Thymus (tissue), 14 donors: ENCODE data around the gene TAS2R5. TPM values are rescaled to one million over a fixed set of nuclear protein-coding genes. Genes with fewer than 3 reads are reported as not detected.
"Not testable (repeated sequence)": the region's sequence is repeated elsewhere in the genome, so short reads cannot be mapped to it uniquely, and the experiment has no call there.

Experiments
- DNase-seq, 9 donors: peaks; one replicate each; pipeline ENCODE4 v3.0.0-alpha.2; 2013; ENCODE audit warnings: low spot score in 9 of 9, low read depth in 6 of 9, missing footprints in 1 of 9
- H3K27ac ChIP-seq, 2 donors: one replicate each; pipeline ENCODE4 v1.5.1; 2013; ENCODE audit warnings: control low read depth in 1 of 2, low read depth in 1 of 2, low read length in 1 of 2, mild to moderate bottlenecking in 1 of 2, moderate library complexity in 1 of 2
- H3K27me3 ChIP-seq, 2 donors: one replicate each; pipeline ENCODE4 v1.5.1; 2013; ENCODE audit warnings: low read length in 1 of 2; ENCODE audit not compliant: control insufficient read depth in 2 of 2, insufficient read depth in 1 of 2
- H3K36me3 ChIP-seq, 2 donors: one replicate each; pipeline ENCODE4 v1.5.1; 2013; ENCODE audit warnings: low read length in 1 of 2, mild to moderate bottlenecking in 1 of 2, moderate library complexity in 1 of 2; ENCODE audit not compliant: control insufficient read depth in 2 of 2, insufficient read depth in 2 of 2
- H3K4me1 ChIP-seq, 2 donors: one replicate each; pipeline ENCODE4 v1.5.1; 2013; ENCODE audit warnings: low read length in 2 of 2; ENCODE audit not compliant: control insufficient read depth in 2 of 2, insufficient read depth in 2 of 2
- H3K4me3 ChIP-seq, 2 donors: one replicate each; pipeline ENCODE4 v1.5.1; 2013; ENCODE audit warnings: low read length in 2 of 2, control low read depth in 1 of 2, mild to moderate bottlenecking in 1 of 2
- H3K9me3 ChIP-seq, 2 donors: one replicate each; pipeline ENCODE4 v1.5.1; 2013; ENCODE audit warnings: low read length in 1 of 2, mild to moderate bottlenecking in 1 of 2; ENCODE audit not compliant: control insufficient read depth in 2 of 2, insufficient read depth in 1 of 2
- WGBS: extraction: QIAGEN DNeasy Blood & Tissue Kit; methylation state at CpG from one replicate; pipeline ENCODE4 v1.1.7; 2013; 5-methylcytosine and 5-hydroxymethylcytosine counted together
- long read RNA-seq, 10 donors: transcript quantifications; one replicate each; lab custom pipeline, GENCODE V29; 2026
- polyA plus RNA-seq: library from polyadenylated mRNA; stranded (reverse); fragments of 200-250 nt; gene quantifications from one replicate; pipeline ENCODE4 v1.2.3, GENCODE V29; 2013
- total RNA-seq: library from RNA; stranded (reverse); fragments of 120-200 nt; gene quantifications from one replicate; pipeline ENCODE4 v1.2.4, GENCODE V29; 2013
- donor health status: healthy.

The TAS2R5 gene
- total RNA-seq (0.57 TPM), polyA plus RNA-seq (1.6 TPM)
- long read RNA-seq, donor 1: 0 reads
- long read RNA-seq, donor 2: 0 reads
- long read RNA-seq, donor 3, partial matches to known transcripts: 0 of 1 reads
- long read RNA-seq, donor 3, other reads (novel, unspliced or antisense): 0 of 1 reads
- long read RNA-seq, donor 4, partial matches to known transcripts: 0 of 1 reads
- long read RNA-seq, donor 4, other reads (novel, unspliced or antisense): 0 of 1 reads
- long read RNA-seq, donor 5: 0 reads
- long read RNA-seq, donor 6: 0 reads
- long read RNA-seq, donor 7, partial matches to known transcripts: 0 of 1 reads
- long read RNA-seq, donor 7, other reads (novel, unspliced or antisense): 0 of 1 reads
- long read RNA-seq, donor 8: 0 reads
- long read RNA-seq, donor 9, partial matches to known transcripts: 0 of 2 reads
- long read RNA-seq, donor 9, other reads (novel, unspliced or antisense): 0 of 2 reads
- long read RNA-seq, donor 10: 0 reads

DNA sequence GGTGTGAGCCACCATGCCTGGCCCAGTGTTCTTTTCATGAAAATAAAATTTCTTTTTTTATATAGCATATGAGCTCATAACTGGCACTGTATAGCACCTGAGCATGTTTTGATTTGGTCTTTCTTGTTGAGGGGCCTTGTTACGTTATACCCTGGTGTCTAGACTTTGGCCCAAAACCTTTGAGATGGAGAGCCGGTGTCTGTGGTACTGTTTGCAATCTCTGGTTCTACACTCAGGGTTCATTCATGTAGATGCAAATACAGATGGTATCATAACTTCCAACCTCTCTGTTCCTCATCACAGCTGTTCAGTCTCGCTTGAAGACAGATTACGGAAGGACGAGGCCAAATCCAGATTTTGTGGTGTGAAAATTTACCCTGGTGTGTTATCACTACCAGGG, at the start of gene TAS2R5:
Gene TAS2R5 (plus strand): TSS at position 301 of the 400 bp plus-strand sequence. CDS start 145 bp downstream, outside the sequence.
- Histone ChIP-seq H3K27ac (no peak within 1 kb of the TSS), H3K4me1 (no peaks in the 10 kb centered on the region), H3K27me3 (no peaks in the 10 kb centered on the region), H3K36me3 (peaks cover 14 to 19% of the 10 kb centered on the region in 2 donors), H3K4me3 (no peak within 1 kb of the TSS), H3K9me3 (no peaks in the 10 kb centered on the region)
- no peak for DNase-seq
- WGBS: 96% methylated on average over 5 of the region's 5 CpGs

DNA sequence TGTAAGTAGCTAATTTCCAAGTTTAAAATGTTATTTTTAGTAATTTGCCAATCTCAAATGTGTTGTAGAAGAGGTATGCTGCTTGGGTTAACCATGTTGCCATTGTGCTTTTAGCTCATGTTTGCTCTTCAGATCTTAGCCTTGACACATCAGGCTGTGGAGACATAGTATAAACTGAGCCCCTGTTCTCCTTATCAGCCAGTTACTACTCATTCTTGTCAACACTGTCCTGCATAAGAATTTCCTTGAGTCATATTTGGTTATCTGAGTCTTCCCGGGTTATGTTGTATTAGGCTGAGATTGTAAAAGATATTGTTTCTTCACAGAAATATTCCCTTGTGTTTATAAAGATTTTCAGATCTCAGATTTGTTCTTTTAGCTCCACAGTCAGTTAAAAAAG, 47.8 kb upstream of the TAS2R5 start:
- no peak overlapping the region for H3K4me3 ChIP-seq
- H3K27ac ChIP-seq: no peak overlapping the region
- no peaks in the 10 kb centered on the region for H3K9me3 ChIP-seq
- H3K36me3 ChIP-seq: peaks cover 21 to 55% of the 10 kb centered on the region in 2 donors
- no peaks in the 10 kb centered on the region for H3K27me3 ChIP-seq
- peaks cover 4% of the 10 kb centered on the region in 2 donors for H3K4me1 ChIP-seq
- 99% methylated on average over 1 of the region's 1 CpG for WGBS
- no peak for DNase-seq

GRCh38 chr7:141744131-141744530, 45.9 kb upstream of the TAS2R5 start:
- Histone ChIP-seq H3K36me3 (peaks cover 25 to 71% of the 10 kb centered on the region in 2 donors), H3K4me1 (no peaks in the 10 kb centered on the region), H3K27ac (no peak overlapping the region), H3K27me3 (no peaks in the 10 kb centered on the region), H3K9me3 (no peaks in the 10 kb centered on the region), H3K4me3 (no peak overlapping the region)
- 97% methylated on average over 2 of the region's 2 CpGs for WGBS
- no peak for DNase-seq

GRCh38 chr7:141748396-141748795, 41.6 kb upstream of the TAS2R5 start:
- Histone ChIP-seq H3K36me3 (peaks cover 35 to 83% of the 10 kb centered on the region in 2 donors), H3K4me3 (no peak overlapping the region), H3K9me3 (peaks cover 9 to 12% of the 10 kb centered on the region in 2 donors), H3K4me1 (no peaks in the 10 kb centered on the region), H3K27ac (no peak overlapping the region), H3K27me3 (no peaks in the 10 kb centered on the region)
- WGBS: 99% methylated on average over 2 of the region's 2 CpGs
- no peak for DNase-seq

GRCh38 chr7:141751904-141752303, 38.1 kb upstream of the TAS2R5 start:
- Histone ChIP-seq H3K36me3 (peaks cover 41 to 78% of the 10 kb centered on the region in 2 donors), H3K9me3 (peaks cover 9 to 12% of the 10 kb centered on the region in 2 donors)
- not testable (repeated sequence) for H3K4me3 ChIP-seq, H3K27ac ChIP-seq, H3K27me3 ChIP-seq, H3K4me1 ChIP-seq, DNase-seq
- 99% methylated on average over 10 of the region's 10 CpGs for WGBS

DNA sequence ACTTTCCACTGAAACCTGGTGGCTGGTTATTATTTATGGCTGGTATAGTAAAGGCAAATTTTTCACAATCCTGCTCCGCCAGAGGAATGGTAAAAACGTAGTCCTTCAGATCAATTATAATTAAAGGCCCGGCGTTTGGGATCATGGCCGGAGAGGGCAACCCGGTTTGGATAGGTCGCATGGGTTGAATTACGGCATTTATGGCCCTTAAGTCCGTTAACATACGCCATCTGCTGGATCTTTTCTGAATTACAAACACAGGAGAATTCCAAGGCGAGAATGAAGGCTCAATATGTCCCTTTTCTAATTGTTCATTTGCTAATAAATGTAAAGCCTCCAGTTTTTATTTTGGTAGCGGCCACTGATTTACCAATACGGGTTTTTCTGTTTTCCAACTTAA, 37.4 kb upstream of the TAS2R5 start:
- Histone ChIP-seq H3K27ac (no peak overlapping the region), H3K4me1 (no peaks in the 10 kb centered on the region), H3K4me3 (no peak overlapping the region), H3K9me3 (peaks cover 9 to 12% of the 10 kb centered on the region in 2 donors), H3K36me3 (peaks cover 40 to 79% of the 10 kb centered on the region in 2 donors), H3K27me3 (no peaks in the 10 kb centered on the region)
- WGBS: 98% methylated on average over 13 of the region's 13 CpGs
- no peak for DNase-seq

- no peak overlapping the region for H3K4me3 ChIP-seq
- no peaks in the 10 kb centered on the region for H3K27me3 ChIP-seq
- H3K36me3 ChIP-seq: peaks cover 41 to 71% of the 10 kb centered on the region in 2 donors
- H3K27ac ChIP-seq: no peak overlapping the region
- no peaks in the 10 kb centered on the region for H3K4me1 ChIP-seq
- DNase-seq: peak in 1 of 9 donors; percentile 15
- peaks cover 9 to 12% of the 10 kb centered on the region in 2 donors for H3K9me3 ChIP-seq
- 98% methylated on average over 6 of the region's 6 CpGs for WGBS
Measured at GRCh38 chr7:141754939-141755338, 35.1 kb upstream of the TAS2R5 start.

- Histone ChIP-seq H3K36me3 (peaks cover 31% of the 10 kb centered on the region in 2 donors), H3K4me3 (no peak within 1 kb of the TSS), H3K27me3 (no peaks in the 10 kb centered on the region), H3K27ac (no peak within 1 kb of the TSS), H3K9me3 (no peaks in the 10 kb centered on the region), H3K4me1 (no peaks in the 10 kb centered on the region)
- DNase-seq: no peak
- WGBS: 81% methylated on average over 3 of the region's 3 CpGs
Measured at GRCh38 chr7:141763797-141764196, 26.2 kb upstream of the TAS2R5 start, which contains the start of gene TAS2R3. TSS of gene TAS2R3 (plus strand) at chr7:141764097. CDS start at chr7:141764159, 62 bp downstream.

DNA sequence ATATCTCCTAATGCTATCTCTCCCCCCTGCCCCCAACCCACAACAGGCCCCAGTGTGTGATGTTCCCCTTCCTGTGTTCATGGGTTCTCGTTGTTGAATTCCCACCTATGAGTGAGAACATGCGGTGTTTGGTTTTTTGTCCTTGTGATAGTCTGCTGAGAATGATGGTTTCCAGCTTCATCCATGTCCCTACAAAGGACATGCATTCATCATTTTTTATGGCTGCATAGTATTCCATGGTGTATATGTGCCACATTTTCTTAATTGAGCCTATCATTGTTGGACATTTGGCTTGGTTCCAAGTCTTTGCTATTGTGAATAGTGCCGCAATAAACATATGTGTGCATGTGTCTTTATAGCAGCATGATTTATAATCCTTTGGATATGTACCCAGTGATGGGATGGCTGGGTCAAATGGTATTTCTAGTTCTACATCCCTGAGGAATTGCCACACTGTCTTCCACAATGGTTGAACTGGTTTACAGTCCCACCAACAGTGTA, 19.9 kb upstream of the TAS2R5 start:
- H3K4me1 ChIP-seq, H3K4me3 ChIP-seq, DNase-seq, H3K36me3 ChIP-seq, H3K27me3 ChIP-seq, H3K27ac ChIP-seq, H3K9me3 ChIP-seq: not testable (repeated sequence)
- 98% methylated on average over 3 of the region's 3 CpGs for WGBS
